Astrocyte of the hippocampus (primary cell): ENCODE results near the gene ZIM2.
"Not testable (repeated sequence)": the region's sequence is repeated elsewhere in the genome, so short reads cannot be mapped to it uniquely, and the experiment has no call there.

Experiments
- DNase-seq: peaks from one replicate; pipeline ENCODE4 v3.0.0; 2011; ENCODE audit warnings: low read depth, low spot score

The ZIM2 gene

DNA sequence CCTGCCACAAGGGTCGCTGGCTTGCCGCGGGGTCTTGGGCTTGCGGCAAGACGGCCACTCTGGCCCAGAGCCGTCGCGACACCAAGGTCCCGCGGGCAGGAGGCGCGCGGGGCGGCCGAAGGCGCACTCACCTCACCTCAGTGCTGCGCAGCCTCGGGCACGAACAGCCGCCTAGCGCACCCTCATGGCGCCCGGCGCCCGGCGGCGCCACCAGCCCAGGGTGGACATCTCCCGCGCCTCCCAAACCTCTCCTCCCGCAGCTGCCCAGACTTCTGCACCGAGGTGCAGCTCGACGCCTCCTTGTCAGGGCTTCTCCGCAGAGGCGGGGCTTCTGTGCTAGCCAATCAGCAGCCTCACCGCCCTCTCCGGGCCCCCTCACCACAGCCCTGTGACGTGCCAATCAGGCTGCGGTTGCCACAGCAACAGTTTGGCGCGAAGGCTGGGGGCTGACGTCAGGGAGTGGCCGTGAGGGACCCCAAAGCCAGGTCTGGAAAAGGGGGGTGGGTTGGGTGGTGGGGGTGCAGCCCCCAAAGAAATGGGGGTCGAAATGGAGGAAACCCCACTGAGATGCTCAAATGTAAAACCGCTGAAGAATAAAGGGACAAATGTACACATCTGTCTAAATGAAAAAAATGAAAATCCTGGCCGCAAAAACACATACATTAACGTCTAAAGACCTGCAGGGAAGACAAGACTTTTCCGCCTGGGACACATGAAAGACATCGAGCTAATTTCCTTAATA is at the start of gene ZIM2, which contains the start of gene PEG3:
Gene ZIM2 (minus strand): TSS at position 276 of the 742 bp plus-strand sequence. CDS start 16,449 bp downstream, outside the sequence.
Gene PEG3 (minus strand): TSS at position 276 of the 742 bp plus-strand sequence. CDS start 16,071 bp downstream, outside the sequence.
- DNase-seq = peak; percentile 32

DNA sequence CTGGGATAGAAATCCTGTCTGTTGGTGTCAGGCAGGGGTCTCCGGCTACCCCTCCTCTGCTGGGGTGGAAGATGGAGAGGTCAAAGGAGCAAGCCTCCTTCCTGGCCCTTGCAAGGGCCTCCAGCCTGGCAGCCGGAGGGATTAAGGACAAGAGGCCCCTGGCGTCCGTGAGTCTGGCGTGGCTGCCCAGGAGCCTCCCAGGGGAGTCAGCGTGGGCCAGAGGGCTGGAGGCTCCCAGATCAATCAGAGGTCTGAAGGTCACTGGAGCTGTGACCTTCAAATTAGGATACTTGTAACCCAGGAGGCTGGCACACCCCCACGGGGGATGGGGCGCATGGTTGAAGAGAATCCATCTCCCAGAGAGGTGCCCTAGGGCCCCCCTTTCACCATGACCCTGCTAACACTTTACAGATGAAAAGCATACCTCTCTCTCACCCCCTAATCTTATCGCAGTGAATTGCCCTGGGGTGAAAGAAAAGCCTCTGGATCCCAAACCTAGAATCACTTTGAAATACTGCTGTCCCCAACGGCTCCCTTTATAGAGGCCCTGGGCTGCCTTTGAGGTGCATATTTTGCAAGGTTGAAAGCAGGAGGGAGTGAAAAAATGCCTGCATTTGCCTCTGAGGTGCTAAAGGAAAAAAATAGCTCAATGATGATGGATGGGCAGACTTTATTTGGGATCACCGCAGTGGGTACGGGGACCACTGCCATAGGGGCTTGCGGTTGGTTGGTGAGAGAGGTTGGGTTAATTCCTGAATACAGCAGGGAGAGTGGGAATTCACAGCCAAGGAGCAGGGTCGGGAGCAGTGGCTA is 44.9 kb upstream of the ZIM2 start:
- no peak for DNase-seq

DNA sequence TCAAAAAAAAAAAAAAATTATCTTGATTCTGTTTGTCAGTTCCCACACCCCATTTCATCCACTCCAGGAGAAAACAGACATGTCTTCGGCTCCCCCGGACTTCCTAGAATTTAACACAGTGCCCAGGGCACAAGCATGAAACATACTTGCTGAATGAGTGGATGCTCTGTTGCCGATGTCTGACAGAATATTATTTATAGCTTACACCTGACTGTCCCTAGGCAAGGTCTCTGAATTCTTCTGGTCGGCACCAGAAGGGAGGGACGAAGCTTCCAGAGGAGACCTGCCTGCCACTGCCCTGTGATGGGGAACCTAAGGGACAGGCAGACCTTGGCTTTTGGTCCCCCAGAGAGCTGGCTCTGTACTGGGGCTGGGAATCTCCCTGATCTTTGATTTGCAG is 43.9 kb upstream of the ZIM2 start:
- DNase-seq = no peak

DNA sequence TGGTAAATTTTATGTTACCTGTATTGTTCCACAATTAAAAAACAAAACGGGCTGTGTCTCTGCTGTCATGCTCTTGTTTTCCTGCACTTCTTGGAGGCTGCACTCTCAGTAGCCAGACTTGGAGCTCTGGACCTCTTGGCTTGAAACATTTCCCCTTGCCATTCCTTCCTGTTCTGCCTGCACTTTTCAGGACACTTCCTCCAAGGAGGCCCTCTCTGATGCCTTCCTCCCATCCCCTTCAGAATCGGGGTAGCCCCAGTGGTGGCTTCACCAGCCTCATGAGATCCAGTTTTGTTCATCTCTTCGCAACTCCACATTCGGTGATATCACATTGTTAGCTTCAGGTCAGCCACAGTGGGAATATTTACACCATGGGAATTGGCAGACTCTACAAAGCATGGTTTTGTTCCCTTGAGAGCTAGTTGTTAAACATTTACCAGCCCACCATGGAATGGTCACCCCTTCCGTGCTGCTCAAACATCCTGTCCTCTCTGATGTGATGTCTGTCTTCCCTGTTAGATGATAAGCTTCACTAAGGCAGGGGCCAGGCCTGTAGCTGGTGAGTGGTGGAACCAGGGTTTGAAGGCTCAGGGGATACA is 40.2 kb upstream of the ZIM2 start:
- DNase-seq = no peak

DNA sequence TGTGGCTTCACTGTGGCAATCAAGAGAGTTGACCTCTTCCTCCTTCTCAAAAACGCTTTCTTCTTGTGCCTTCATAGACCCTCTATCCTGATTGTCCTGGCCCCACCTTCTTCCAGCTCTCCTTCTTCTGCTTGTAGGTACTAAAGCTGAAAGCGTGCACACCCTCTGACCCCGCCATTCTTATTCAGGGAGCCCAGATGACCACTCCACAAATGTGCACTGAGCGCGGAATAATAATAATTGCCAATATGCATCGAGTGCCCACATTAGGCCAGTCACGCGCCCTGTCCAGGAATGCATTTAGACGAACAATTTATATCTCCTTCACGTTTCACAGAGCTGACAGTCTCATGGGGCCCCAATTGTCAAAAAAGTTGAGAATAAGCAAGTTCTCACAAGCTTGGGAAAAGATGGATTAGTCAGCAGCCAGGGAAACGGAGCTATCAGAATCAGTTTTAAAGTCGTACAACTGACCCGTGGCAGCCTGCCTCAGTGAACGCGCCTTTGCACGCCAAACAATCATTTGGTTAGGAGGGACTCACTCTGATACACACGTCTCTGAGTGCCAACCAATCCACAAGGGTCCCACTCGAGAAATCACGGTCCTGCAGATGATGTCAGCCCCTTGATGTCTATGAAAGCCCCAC is 36.7 kb upstream of the ZIM2 start:
- DNase-seq = no peak

DNA sequence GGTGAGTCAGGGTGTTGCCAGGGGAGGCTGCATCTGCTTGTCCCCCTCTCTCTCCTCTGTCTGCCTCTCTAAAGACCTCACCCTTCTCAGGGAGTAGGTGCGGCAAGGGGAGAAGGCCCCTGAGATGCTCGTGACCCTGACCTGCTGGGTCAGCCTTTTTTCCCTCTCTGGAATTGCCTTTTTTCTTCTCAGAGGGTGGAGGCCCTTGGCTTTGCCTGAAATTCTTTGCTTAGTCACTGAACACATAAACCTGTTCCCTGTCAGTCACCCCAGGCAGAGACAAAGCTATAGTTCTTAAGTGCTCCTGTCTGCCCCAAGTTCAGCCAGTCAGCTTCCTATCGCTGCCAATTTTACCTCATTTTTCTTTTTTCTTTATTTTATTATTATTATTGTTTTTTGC is 35.2 kb upstream of the ZIM2 start:
- DNase-seq = no peak

DNA sequence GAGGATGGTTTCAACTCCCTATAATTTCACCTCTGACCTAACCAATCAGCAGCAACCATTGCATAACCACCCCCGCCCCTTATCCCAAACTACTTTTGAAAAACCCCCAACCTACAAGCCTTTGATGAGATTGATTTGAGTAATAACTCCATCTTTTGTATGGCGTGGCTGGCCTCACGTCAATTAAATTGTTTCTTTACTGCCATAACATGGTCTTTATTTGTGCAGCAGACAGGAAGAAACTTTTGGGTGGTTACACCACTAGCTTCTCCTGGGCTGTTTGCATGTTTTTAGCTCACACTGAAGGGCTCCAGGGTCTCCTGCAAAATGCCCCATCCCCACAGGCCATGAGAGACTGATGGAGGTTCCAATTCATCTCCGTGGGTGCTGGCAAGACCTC is 34.0 kb upstream of the ZIM2 start:
- no peak for DNase-seq

DNA sequence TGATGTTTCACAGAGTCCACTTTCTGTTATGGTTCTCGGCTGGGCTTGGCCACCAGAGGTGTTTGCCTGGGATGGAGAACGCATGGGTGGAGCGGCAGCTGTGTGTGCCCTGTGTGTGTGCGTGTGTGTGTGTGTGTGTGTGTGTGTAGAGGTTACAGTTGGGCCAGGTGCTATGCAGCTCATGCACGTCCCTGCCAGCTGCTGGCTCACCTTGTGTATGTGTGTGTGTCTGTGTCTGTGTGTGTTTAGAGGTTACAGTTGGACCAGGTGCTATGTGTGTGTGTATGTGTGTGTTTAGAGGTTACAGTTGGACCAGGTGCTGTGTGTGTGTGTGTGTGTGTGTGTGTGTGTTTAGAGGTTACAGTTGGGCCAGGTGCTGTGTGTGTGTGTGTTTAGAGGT is 33.0 kb upstream of the ZIM2 start:
- no peak for DNase-seq

DNA sequence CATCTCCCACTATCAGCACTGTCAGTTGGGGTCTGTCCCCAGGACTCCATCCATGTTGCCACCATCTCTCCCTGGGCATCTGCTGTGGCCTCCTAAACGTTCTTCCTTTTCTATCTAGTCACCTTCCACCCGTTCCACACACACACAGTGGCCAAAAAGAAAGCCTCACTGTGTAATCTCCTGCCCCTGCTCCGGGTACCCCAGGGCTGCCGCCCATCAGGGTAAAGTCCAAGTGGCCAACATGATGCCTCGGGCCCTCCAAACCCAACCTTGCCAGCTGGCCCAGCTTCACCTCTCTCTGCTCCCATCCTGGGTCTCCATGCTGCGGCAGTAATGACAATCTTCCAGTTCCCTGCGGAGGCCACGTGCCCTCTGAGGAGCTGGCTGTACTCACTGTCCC is 29.4 kb upstream of the ZIM2 start:
- DNase-seq = no peak

DNA sequence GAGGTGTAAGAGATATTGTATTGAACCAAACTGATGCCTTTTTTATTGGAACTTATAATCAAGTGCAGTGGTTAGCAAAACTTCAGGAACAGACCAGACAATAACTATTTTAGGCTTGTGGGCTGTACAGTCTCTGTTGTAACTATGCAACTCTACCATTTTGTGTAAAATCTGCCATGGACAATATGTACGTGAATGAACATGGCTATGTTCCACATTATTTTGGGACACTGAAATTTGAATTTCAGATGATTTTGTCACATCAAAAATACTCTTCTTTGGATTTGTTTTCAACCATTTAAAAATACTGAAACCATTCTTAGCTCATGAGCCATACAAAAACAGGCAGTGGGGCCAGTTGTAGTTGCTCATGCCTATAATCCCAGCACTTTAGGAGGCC is 27.9 kb upstream of the ZIM2 start:
- no peak for DNase-seq

DNA sequence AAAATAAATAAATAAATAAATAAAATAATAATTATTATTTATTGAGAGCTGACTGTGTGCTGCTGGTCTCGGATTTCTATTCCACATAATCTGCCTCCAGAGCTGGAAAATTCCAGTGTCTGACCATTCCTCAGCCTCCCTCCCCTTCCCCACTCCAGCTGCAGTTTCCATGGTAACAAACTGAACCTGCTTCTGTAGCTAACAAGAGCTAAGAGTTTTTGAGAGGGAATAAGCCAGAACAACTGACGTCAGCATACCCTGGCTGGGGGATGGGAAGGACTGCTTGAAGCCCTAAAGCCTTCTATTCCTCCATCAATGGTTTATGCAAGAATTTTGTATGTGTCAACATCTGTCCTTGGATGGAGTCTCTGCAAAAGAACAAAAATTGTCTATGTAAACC is 26.0 kb upstream of the ZIM2 start:
- DNase-seq = no peak

DNA sequence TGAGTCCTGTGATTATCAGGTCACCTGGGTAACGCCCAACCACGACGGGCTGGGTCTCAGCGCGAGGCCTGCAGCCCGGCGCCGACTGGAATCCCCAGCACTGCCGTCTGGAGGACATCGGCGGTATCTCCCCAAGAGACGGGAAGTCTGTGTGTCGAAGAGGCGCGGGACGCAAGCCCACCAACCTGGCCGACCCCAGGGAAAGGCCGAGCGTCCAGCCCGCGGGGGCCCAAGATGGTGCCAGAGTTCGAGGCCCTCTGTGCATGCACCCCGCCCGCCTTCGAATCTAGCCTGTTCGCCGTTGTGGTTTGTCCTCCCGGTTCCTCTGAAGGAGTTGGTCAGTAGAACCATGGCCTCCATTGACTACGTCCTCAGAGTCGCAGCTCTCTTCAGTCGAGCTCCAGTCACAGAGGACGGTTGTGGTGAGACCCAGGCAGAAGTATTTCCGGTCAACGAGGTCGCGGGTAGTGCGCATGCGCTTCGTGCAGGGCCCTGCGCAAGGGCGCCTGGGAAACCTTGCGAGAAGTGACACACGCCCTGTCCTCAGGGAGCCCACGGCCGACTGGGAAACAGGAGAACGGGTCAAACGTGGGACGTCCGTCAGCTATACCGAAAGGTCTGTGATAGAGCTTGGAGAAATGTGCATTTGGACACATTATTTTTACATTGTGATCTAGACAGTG is 24.1 kb upstream of the ZIM2 start:
- no peak for DNase-seq

DNA sequence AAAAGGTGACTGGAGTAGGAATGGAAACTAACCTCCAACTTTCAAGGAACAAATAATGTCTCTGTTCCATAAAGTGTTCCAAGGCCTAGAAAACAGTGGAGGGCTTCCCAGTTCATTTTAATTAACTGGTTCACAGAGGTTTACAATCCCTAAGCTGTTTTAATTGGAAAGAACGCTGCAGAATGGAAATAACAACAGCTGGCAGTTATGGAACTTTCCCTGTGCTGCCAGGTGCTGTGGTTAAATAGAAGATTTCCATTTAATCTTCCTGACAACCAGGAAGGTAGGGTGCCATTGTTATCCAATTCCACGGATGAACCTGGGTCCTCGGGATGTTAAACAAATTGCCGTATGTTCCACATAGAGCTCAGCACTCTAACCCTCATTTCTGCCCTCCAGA is 22.2 kb upstream of the ZIM2 start:
- DNase-seq = no peak

DNA sequence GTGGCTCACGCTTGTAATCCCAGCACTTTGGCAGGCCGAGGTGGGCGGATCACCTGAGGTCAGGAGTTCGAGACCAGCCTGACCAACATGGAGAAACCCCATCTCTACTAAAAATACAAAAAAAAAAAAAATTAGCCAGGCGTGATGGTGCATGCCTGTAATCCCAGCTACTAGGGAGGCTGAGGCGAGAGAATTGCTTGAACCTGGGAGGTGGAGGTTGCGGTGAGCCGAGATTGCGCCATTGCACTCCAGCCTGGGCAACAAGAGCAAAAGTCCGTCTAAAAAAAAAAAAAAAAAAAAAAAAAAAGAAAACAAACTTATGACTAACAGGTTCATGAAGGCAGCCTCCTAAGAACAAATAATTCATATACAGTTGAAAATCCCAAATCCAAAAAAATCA is 19.9 kb upstream of the ZIM2 start:
- not testable (repeated sequence) for DNase-seq

DNA sequence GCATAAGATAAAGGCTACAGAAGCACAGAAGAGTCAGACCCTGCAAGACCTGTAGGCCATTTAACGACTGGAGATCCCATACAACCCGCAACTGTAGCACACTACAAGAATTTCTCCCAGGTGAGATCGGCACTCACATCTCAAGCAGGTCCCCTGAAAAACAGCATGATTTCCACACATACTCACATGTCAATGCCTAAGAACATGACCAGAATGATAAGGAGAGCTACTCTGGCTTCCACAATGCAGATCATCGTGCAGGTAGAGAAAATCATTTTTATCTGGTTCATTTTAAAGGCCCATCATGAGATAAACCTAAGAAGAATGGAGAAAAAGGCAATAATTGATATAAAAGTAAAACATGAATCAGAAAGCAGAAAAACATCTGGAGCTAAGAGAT is 17.5 kb upstream of the ZIM2 start:
- no peak for DNase-seq

DNA sequence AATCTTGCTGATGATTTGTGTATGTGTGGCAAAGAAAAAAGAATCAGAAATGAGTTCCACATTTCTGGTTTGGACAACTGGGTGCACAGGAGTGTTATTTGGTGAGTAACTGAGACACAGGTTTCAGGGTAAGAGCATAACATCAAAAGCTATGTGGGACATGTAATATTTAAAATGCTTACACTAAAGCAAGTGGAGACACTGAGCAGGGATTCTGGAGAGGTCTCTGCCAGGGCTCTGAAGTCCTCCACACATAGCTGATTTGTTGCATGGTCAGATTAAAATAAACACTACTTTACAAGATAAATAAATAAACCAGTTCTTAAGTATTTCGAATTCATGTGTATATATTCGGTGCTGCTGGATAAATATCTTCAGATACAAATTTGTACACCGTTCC is 16.3 kb upstream of the ZIM2 start:
- no peak for DNase-seq

DNA sequence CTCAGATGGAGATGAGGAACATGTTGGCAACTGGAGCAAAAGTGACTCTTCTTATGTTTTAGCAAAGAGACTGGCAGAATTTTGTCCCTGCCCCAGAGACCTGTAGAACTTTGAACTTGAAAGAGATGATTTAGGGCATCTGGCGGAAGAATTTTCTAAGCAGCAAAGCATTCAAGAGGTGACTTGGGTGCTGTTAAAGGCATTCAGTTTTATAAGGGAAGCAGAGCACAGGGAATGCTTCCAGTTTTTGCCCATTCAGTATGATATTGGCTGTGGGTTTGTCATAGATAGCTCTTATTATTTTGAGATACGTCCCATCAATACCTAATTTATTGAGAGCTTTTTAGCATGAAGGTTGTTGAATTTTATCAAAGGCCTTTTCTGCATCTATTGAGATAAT is 11.8 kb upstream of the ZIM2 start:
- not testable (repeated sequence) for DNase-seq

DNA sequence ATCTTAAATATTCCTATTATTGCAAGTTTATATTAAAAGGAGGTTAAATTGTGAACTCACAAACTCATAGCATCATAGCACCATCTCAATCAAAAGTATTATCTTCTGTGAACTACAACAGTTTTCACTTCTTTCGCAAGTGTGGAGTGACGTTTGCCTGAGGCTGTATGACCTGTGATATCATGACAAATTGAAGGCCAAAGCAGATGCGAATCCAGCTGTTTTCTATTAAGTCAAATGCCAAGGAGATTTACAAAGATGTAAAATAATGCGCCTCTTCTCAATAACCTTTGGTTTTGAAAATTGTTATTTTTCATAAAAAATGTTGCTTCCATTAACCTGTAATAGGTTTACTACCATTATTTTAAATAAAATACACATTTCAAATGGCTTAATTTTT is 7.6 kb upstream of the ZIM2 start:
- no peak for DNase-seq

DNA sequence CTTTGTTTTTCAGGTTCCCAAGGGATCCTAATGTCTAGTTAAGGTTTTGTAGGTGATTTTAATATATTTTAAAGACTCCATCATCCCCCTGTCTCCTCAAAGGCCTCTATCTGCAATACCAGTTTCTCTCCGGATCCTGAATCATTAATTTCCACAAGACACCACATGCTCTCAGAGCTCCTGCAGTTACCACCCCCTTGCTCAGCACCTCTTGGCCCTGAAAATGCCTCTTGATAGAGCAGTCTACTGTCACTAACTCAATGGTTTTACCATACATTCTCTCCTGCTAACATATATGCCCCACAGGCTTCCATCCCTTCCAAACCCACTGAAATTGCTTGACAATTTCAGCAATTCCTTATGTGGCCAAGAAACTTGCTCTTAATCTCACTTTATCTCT is 1.9 kb upstream of the ZIM2 start:
- DNase-seq = no peak

DNA sequence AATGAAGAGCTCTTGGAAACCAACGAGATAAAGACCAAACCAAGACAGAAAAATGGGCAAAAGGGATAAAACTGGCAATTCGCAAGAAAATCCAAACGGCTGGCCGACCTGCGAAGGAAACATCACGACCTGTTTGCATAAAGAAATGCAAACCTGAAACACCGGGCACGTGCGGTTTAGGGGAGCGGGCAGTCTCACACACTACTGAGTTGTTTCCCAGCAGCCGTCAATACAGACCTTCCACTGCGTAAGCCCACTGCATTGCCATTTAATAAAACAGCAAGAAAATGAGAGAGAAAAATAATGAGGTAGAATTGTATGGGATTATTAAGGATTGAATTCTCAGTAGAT is 642 bp upstream of the ZIM2 start:
- DNase-seq = no peak

DNA sequence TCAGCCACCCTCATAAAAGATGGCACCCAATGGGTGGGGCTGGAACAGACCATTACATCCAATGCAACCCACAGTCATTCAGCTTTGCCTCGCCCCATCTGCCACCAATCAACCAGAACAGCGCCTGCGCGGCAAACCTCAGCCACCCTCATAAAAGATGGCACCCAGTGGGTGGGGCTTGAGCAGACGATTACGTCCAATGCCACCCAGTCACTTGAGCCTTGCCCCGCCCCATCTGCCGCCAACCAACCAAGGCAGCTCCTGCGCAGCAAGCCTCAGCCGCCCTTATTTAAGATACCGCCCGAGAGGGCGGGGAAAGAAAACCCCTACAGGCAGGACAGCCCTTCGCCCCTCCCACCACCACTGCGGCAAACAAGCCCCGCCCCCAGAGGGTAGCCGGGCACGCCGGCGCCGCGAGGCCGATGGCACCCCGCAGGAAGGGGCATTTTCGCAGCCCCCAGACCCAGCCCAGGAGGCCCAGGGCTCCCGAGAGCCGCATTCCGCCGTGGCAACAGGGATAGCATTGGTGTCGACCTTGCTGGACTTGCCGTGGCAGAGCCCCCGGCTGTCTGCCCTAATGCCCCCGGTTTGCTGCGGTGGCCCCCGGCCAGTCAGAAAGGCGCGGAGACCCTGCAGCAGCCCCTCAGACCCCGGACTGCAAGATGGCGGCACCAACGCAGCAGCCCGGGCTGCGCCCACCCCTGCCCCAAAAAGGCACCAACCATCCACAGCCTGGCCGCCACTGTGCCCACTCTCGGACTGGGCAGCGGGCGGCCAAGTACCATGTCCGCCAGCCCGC is 675 bp downstream of the ZIM2 start:
- peak; percentile 94 for DNase-seq
